GM19324 (cell line): ENCODE data around the gene ATM.
"Not testable (repeated sequence)": the region's sequence is repeated elsewhere in the genome, so short reads cannot be mapped to it uniquely, and the experiment has no call there.

Experiments
- ATAC-seq: cut with Tn5 transposase; IDR thresholded peaks from one replicate; pipeline ENCODE4 v1.9.1; 2021; ENCODE audit warnings: mild to moderate bottlenecking, moderate library complexity; ENCODE audit not compliant: unreplicated experiment, low FRiP score

ATM gene

DNA sequence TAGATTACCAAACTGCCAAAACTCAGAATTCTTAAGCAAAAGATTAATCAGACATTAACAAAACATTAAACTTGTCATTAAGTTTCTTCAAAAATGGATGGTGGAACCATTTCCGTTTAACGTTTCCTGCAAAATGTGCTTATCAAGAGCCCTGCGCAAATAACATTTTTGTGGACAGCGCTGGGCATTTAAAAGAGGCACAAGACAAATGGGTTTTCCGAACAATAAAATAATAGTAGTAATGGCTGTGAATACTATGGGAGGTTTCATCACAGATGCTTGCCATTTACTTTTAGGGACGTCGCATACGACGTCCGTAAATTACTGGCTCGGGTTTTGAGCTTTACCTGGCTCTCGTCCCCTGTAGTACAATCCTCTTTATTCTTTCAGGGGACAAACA lies 1.5 kb upstream of the ATM start:
- ATAC-seq = no peak

DNA sequence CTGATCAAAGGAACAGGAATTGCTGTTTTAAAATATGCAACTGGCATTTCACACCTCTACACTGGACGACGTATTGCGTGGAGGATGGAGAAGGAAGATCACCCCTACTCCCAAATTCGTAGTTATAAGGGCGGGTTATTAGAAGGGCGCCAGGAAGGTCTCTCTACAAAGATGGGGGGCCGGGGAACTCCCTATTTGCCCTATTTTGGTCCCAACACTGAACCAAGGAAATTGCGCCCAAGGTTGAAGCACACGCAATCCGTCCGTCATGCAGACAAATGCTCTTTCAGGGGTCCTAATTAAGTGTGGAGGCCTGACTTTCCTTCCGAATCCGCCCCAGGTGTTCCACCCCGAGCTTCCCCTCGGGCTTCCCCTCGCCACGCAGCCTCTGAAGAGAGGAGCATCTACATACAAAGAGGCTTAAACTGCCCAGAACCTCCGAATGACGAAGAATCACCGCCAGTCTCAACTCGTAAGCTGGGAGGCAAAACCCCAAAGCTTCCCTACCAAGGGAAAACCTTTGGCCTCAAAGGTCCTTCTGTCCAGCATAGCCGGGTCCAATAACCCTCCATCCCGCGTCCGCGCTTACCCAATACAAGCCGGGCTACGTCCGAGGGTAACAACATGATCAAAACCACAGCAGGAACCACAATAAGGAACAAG lies 825 bp upstream of the ATM start:
- ATAC-seq = peak; percentile 0

DNA sequence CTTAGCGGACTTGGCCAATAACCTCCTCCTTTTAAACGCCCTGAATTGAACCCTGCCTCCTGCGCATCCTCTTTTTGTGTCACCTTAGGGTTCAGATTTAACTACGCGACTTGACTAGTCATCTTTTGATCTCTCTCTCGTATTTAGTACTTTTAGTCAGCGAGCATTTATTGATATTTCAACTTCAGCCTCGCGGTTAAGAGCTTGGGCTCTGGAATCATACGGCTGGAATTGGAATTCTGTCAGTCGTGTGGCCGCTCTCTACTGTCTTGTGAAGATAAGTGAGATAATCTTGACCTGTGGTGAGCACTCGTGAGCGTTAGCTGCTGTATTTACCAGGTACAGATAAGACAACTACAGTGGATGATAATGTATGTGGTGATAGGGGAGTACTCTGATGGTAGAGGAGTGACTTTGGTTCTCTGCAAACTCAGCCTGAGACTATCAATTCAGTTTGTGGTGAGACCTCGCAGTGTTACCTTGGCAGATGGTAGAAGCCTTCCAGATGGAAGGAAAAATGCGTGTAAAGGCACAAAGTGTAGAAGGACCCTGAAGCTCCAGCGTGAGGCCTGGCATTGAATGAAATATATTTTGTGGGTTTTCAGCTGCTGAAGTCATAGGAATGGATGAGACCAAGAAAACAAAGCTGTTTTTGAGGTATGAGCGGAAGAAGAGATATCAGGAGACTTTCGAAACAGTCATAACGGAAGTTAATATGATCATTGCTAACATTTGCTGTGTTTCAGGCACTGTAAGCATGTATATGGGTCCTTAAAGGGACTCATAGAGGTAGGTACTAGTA lies 682 bp downstream of the ATM start:
- no peak for ATAC-seq

DNA sequence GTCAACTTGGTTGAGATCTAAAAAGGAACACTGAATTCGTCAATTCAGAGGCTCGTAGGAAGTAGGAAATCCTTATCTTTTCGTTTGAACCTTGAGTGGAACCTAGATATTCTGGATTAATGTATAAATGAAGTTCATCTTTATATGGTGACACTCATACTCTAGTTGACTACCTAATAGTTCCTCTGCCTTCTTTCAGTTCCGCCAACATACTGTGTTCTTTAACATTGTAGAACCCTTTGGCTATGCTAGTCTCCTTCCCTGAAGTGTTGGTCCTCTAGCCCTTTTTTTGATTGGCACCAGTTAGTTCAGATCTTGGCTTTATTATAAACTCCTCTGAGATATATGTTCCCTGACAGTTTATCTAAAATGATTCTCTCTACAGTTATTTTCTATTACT lies 1.5 kb downstream of the ATM start:
- no peak for ATAC-seq

DNA sequence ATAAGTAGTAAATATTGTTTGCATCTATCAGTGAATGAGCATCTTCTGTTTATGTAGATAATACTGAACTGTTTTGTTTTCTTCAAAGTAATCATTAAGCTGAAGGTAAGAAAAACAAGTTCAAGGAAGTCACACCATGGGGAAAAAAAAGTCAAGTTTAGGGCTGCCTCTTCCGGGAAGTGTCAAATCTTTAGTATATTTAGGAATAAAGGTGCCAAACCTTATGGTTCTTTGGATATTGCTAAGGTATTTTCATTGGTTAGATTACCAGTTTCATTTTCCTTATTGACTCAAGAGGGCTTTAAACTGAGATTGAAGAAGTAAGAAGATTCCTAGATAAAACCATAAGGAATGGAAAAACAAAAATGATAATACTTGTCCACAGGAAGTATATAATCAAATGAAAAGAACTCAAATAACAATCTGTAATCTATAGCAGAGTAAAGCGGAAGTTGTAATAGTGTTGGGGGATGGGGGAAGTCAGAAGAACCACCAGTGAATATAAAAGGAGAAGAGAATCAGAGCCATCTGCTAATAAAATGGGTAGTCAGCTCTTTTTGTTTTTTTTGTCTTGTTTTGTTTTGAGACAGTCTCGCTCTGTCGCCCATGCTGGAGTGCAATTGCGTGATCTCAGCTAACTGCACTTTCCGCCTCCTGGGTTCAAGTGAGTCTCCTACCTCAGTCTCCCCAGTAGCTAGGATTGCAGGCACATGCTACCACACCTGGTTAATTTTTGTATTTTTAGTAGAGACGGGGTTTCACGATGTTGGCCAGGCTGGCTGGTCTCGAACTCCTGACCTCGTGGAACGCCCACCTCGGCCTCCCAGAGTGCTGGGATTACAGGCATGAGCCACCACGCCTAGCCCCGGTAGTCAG lies 2.3 kb downstream of the ATM start:
- ATAC-seq = no peak

DNA sequence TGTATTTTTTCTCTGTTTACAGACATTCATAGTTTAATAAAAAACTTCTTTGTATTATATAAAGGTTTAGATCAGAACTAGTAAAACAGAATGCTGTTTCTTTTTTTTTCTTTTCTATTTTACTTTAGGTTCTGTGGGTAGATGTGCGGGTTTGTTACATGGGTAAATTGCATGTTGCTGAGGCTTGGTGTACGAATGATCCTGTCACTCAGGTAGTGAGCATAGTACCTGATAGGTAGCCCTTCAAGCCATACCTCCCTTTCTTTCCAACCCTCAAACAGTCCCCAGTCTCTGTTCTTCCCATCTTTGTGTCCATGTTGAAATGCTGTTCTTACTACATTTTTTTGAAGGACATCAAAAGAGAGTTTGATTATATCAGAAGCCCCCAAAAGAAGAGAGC lies 3.2 kb downstream of the ATM start:
- ATAC-seq = no peak

DNA sequence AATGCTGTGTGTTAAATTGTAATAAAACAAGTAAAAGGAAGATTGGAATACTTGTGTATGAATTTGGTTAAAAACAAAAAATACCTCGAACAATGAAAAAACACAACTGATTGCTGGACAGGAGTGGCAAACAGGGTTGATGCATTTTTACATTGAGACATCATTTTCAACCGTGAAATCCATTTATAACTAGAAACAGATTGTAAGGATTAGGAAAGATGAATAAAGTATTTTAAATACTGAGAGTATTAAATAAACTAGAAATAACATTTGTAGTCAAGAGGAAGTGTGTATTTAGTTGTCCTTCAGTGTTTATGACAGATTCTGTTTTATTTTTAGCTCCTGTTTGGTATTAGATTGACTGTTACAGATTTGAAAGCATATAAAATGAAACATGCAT lies 5.4 kb downstream of the ATM start:
- no peak for ATAC-seq

DNA sequence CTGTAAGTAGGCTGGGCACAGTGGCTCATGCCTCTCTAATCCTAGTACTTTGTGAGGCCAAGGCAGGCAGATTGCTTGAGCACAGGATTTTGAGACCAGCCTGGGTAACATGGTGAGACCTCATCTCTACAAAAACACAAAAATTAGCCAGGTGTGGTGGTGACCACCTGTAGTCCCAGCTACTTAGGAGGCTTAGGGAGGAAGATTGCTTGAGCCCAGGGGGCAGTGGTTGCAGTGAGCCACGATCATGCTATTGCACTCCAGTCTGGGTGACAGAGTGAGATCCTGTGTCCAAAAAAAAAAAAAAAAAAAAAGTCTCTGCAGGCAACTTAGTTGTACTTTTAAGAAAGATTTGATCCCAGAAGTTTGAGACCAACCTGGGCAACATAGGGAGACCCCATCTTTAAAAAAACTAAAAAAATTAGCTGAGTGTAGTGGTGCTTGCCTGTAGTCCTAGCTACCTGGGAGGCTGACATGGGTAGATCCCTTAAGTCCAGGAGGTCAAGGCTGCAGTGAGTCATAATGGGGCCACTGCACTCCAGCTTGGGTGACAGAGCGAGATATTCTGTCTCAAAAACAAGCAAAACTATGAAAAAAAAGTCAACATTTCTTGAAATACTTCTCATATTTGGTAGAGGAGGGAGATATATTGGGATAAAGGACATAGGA lies 10.5 kb downstream of the ATM start:
- no peak for ATAC-seq

DNA sequence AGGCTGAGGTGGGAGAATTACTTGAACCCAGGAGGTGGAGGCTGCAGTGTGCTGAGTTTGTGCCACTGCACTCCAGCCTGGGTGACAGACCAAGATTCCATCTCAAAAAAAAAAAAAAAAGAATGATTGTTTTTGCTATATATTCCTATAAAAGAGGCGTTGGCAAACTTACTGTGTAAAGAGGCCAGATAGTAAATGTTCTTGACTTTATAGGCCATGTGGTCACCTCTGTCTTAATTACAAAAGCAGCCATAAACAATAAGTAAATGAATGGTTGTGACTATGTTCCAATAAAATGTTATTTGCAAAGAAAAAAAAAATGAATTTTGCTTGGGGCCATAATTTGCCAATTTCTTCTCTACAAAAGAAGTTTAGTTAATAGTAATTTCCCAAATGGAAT lies 12.3 kb downstream of the ATM start:
- no peak for ATAC-seq

DNA sequence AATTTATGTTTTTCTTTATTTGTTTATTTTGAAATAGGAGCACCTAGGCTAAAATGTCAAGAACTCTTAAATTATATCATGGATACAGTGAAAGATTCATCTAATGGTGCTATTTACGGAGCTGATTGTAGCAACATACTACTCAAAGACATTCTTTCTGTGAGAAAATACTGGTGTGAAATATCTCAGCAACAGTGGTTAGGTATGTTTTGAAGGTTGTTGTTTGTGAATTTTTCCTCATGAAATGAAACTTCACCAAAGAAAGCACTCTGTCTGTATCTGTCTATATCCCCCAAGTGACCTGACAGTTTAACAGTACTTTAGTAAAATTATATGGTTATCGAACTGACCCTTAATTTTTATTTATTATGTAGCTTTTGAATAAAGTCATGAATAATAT lies 12.8 kb downstream of the ATM start:
- ATAC-seq = no peak

DNA sequence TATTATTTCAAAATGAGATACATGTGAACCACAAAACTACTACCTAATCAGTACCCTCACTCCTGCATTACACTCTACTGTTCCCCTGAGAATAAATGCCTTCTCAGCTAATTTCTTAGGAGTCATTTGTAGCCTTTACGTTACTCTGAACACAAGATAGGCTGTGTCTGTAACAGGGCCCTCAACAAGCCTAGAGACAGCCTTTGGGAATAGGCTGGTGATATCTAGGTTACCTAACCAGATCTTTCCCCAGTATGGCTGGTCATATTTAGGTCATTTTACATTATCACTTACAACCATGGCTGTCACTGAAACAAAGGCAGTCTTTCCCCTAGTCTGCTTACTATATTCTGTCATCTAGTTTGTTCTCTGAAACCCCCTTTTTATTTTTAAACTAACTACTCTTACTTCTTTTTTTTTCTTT lies 14.2 kb downstream of the ATM start:
- peak; percentile 31 for ATAC-seq

DNA sequence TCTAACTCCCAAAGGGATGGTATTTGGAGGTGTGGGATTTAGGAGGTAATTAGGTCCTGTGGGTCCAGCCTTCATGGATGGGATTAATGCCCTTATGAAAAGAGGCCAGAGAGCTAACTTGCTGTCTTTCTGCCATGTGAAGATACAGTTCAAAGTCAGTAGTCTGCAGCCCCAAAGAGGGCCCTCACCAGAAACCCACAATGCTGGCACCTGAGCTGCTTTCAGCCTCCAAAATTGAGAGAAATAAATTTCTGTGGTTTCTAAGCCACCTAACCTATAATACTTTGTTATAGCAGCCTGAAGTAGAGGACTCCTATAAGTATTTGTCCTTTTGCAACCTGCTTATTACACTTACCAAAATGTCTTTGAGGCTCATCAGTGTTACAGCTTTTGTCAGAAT lies 16.2 kb downstream of the ATM start:
- ATAC-seq = no peak

DNA sequence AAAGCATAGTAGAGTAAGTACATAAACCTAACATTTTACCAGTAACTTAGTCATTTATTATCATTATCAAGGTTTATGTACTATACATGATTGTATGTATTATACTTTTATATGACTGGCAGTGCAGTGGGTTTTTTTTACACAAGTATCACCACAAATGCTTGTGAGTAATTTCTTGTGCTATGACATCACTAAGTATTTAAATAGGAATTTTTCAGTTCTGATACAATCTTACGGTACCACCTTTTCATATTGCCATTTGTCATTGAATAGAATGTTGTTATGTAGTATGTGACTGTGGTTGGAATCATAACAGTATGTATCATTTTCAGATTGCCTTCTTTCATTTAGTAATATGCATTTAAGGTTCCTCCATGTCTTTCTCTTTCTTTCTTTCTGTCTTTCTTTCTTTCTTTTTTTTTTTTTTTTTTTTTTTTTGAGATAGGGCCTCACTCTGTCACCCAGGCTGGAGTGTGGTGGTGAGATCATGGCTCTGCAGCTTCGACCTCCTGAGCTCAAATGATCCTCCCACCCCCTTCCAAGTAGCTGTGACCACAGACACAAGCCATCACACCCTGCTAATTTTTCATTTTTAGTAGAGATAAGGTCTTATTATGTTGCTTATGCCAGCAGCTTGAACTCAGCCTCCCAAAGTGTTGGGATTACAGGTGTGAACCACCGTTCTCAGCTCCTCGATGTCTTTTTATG lies 18.6 kb downstream of the ATM start:
- no peak for ATAC-seq

DNA sequence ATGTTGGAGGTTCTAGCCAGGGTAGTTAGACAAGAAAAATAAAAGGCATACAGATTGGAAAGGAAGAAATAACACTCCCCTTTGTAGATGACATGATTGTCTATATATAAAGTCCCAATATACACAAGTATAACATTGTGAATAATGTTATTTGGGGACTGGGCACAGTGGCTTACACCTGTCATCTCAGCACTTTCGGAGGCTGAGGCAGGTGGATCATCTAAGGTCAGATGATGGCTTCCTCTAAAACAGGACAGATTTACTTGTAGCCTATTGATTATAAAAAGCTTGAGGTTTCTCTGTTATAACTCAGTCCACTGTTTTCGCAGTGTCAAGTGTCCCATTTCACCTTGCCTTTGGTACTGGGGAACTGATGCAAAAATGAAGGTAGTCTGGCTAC lies 19.6 kb downstream of the ATM start:
- no peak for ATAC-seq

DNA sequence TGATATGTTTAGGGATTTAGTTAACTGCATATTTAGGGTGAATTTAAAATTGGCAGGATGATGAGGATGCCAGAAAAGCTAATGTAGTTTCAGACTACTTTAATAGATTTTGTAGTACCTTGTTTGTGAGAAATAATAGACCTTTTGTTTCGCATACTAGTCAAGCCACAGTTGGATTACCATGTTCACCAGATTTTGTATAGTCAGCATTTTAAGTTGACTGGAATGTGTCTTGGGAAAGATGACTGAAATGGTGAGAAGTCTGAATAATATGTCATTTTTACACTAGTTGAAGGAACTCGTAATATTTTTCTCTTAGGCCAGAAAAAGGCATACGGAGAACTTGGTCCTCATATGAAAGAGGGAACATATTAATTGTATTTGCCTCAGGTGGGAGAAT lies 23.4 kb downstream of the ATM start:
- no peak for ATAC-seq

DNA sequence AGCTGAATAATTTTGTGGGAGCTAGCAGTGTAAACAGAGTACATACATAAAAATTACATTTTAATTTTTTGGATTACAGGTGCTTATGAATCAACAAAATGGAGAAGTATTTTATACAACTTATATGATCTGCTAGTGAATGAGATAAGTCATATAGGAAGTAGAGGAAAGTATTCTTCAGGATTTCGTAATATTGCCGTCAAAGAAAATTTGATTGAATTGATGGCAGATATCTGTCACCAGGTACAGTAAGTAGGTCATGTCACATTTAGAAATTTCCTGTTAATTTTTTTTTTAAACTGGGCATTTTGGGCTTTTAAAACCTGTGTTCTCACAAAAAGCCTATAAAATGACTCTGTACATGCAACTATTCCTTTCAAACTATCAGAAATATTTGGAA lies 24.0 kb downstream of the ATM start:
- ATAC-seq = no peak

DNA sequence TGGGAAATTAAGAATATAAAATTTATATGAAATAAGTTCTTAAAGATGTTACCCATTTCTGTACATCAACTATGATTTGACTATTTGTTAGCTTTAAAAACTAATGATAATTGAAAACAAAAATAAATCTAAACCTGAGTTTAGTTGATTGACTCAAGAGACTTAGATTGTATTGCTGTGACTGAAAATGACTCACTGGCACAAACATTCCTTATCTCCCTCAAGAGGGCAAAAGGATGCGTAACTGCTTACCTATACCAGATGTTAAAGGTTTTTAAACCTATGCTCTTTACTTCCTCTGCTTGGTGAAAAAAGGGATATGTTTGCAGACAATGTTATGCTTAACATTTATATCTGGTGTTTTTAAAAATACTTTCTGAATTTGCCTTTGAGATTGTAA lies 30.3 kb downstream of the ATM start:
- ATAC-seq = no peak

DNA sequence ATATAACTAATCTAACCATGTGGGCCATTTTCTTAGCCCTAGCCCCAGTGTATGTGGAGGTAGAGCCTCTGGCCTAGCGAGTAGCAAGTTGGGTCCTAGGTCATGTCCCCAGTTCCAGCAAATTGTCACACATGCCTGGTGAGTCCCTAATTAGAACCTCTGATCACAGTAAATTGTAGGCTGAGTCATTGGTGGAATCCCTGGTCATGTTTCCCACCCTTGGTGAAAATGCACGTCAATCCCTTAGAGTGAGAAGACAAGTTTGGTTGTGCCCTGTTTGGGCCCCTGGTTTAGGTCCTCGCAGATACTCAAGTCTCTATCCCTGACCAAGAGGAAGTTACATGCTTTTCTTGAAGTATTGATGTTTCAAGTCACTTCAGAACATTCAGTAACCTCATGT lies 46.7 kb downstream of the ATM start:
- ATAC-seq = no peak

DNA sequence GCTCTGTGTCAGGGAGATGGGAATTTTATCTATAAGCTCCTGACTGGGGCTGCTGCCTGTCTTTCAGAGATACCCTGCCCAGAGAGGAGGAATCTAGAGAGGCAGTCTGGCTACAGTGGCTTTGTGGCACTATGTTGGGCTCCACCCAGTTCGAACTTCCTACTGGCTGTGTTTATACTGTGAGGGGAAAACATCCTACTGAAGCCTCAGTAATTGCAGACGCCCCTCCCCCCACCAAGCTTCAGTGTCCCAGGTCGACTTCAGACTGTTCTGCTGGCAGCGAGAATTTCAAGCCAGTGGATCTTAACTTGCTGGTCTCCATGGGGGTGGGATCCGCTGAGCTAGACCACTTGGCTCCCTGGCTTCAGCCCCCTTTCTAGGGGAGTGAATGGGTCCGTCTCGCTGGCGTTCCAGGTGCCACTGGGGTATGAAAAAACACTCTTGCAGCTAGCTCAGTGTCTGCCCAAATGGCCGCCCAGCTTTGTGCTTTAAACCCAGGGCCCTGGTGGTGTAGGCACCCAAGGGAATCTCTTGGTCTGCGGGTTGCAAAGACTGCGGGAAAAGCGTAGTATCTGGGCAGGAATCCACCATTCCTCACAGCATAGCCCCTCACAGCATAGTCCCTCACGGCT lies 54.2 kb downstream of the ATM start:
- not testable (repeated sequence) for ATAC-seq

DNA sequence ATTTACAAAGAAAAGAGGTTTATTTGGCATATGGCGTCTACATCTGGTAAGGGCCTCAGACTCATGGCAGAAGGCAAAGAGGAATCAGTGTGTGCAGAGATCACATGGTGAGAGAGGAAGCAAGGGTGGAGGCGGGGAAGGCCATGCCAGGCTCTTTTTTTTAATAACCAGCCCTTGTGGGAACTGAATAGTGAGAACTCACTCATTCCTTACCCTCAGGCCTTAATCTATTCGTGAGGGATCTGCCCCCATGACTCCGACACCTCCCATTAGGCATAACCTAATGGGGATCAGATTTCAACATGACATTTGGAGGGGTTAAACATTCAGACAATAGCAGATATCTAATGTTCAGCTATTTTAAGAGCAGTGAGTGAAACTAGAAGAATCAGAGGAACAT lies 55.7 kb downstream of the ATM start:
- no peak for ATAC-seq
